NCI-H1105 treated with DMSO at 0.1 percent for 48 hours (cell line): ENCODE measurements around the gene CAPN12.

ENCODE experiments used
- DNase-seq: peaks from one replicate; lab custom pipeline; 2025; lab: John Stamatoyannopoulos, UW

CAPN12 gene

DNA sequence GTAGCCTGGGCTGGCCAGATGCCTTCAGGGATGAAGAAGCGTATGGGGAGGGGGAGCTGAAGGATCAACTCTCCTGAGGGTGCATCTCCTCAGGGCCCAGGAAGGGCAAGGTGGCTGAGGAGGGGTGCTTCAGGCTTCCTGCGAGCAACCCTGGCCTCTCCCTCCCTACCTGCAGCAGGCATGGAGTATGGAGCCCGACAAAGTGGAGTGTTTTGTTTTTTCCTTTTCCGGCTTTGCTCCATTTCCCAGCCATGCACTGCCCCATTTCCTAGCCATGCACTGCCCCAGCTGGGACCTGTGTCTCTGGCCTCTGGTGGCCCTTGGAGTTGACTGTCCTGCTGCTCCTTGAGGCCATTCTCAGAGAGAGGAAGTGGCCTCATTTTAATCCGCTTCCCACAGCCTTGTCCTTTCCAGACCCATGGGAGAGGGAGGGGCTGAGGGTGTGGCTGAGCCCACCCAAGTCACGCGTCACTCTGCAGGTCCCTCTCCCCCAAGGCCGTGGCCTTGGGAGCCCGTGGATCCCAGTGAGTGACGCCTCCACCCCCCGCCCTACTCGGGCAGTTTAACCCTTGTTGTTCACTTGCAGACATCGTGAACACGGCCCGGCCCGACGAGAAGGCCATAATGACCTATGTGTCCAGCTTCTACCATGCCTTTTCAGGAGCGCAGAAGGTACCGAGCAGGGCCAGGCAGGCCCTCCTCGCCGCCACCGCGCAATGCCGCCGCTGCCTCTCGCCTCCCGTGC lies 34.4 kb downstream of the CAPN12 start:
- DNase-seq: no peak

DNA sequence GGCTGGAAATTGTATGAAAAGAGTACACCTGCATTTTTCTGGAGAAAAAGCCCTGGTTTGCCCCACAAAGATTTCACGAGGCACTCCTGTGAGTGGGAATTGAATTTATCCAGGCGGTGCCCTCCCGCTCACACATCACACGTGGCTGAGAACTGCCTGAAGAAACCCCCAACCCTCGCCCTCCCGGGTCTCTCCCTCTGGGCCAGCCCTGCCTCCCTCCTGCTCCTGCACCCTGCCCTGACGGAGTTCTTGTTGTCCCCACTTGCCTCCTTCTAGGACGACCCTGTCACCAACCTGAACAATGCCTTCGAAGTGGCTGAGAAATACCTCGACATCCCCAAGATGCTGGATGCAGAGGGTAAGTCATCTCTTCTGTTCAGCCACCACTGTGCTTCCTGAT lies 35.2 kb downstream of the CAPN12 start:
- DNase-seq: no peak

DNA sequence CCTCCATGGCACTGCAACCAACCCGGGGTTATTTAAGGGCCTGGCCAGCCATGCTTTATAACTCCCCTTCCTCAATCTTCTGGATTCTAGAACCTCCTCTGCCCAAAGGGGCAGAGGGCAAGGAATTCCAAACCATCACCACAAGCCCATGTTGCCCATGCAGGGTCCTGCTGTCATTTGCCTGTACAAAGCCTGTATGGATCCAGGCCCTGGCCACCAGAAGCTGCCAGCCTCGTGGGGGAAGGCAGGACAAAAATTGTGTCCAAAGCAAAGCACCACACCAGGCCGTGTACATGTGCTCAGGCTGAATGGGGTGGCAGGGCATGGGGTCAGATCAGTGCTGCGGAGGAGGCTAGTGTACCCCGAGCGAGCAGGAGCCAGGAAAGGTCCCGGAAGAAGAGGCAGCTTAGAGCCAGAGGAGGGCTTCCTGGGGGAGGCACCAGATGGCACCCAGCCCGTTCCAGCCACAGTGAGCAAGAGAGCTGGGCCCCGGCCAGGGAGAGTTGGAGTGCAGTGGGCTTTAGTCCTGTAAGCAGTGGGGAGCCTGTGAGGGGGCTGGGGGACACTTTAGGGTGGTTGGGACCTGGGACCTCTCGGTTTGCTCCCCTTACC lies 35.8 kb downstream of the CAPN12 start:
- DNase-seq: no peak

DNA sequence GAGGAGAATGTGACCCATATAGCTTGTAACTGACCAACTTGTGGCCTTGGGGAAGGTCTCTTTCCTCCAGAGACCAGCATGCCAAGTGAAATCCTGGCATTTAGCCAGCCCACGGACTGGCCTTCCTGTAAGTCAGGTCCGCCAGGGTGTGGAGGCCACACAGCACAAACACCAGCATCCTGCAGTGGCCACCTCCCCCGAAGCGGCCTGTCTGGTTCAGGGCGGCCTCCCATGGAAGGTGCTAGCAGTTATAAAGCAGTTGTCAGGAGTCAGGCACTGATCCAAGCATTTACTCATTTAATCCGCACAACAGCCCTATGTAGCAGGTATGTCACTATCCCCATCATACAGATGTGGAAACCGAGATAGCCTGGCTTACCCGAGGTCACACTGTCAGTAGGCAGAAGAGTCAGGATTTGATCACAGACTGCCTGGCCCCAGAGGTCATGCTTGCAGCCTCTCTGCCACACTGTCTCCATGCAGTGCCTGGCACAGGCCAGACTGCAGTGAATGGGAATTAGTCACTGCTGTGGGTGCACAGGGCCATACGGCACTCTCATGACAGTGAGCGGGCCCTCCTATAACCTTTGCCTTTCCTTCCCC lies 36.7 kb downstream of the CAPN12 start:
- DNase-seq: no peak

DNA sequence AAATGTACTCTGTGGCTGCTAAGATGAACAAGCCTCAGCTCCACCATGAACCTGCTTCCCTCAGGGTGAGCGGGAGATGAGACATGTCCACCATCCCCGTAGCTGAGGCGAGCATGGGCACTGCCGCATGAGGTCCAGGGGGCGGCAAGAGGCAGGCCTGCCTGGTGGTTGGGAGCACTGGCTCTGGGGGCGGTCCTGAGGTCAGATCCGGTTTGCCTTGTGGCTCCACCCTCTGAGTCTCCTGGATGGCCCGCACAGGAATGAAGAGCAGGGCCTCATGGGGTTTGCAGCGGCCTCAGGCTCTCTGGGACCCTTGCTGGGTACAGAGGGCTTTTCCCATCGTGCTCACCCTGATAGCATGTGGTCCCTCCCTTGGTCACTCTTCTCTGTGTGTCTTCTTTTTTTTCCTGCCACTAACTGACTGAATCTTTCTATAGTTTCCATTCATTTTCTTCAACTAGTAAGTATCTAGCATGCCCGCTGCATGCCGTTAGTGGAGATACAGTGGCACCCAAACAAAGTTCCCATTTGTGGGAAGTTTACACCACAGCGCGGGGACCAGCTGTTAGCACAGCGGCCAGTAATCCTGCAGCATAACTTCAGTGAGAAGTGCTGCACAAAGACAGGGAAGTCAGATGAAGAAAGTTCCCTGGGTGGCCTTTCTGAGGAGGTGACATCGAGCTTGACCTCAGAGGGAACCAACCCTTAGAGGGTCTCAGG lies 37.3 kb downstream of the CAPN12 start:
- no peak for DNase-seq

DNA sequence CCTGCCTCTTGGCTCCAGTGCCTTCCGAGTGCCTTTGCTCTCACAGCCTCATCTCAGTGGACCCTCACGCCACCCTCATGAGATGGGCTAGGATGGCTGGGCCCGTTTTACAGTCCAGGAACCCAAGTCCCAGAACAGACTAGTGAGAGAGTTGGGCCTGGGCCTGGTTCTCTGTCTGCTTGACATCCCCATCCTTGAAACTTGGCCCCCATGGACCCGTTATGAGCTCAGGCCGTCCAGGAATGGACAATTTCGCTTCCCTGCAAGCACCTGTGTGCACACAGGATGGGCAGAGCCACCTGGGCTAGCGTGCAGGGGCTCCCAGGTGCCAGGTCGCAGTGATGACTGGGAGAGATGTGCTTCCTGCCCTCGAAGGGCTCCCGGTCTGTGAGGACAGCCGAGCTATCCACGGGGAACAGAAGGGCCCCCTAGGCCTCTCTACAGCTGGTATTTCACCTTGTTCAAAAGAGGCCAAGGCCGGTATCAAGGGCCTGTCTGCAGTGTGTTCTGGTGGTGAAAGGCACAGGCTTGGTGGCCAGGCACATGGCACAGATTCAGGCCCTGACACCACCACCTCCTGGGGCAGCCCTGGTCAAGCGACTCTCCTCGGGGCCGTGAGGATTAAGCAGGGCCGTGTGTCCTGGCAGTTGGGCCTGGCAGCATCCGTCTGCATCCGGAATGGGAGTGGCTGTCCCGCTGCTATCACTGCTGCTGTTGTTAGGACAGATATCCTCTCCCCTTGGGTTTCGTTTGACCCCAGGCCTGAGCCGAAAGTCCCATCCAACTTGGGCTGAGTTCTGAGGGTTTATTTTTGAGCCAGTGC lies 38.9 kb downstream of the CAPN12 start:
- DNase-seq: no peak

DNA sequence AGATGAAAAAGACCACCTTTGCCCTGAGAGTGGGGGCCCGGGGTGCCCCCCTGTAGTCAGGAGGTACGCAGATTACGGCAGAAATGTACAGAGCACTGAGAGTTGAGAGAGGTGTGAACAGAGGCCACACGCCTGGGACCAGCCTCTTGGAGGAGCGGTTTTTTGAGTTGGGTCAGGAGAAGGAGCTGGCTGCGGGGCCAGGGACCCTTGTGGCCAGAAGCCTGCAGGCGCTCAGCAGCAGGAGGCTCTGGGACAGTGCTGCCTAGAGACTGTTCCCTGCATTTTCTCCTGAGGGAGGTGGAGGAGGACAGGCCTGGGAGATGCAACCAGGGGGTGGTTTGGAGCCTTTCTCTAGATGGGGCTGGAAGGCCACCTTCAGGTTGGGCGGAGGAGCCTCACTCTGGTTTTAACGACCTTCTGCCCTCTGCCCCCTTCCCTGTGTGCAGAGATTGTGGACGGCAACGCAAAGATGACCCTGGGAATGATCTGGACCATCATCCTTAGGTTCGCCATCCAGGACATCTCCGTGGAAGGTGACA lies 39.7 kb downstream of the CAPN12 start:
- DNase-seq: no peak

DNA sequence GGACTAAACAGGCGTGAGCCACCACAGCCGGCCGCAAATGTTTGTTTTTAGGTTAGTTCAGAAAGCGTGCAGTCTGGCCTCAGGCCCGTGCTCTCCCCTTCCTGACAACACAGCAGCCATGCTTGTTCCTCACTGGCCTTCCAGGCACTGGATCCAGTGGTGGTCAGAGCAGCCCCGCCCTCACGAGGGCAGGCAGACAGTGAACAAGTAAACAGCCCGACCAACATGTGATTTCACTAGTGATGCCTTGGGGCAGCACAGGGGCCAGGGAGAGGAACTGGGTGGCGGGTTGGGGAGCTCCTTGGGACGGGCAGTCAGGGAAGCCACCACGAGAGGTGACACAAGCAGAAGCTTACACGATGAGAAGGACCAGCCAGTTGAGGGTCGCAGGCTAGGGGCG lies 40.8 kb downstream of the CAPN12 start:
- DNase-seq: no peak

DNA sequence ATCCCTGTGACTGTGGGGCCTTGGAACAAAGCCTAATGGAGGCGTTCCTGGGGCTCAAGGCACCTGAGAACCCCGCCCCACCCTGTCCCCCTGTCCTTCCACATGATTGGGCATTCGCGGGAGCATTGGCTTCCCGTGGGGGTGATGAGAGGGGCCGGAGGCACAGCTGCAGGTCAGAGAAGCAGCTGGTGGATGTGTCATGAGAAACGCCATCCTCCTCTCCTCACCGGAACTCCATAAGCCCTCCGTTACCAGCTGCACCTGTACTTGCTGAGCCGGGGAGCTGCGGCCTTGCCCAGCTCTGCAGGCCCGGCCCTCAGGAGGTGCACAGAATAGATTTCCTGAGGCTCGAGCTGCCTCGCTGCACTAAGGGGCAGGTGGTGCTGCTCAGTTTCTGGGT lies 42.0 kb downstream of the CAPN12 start:
- DNase-seq: no peak

DNA sequence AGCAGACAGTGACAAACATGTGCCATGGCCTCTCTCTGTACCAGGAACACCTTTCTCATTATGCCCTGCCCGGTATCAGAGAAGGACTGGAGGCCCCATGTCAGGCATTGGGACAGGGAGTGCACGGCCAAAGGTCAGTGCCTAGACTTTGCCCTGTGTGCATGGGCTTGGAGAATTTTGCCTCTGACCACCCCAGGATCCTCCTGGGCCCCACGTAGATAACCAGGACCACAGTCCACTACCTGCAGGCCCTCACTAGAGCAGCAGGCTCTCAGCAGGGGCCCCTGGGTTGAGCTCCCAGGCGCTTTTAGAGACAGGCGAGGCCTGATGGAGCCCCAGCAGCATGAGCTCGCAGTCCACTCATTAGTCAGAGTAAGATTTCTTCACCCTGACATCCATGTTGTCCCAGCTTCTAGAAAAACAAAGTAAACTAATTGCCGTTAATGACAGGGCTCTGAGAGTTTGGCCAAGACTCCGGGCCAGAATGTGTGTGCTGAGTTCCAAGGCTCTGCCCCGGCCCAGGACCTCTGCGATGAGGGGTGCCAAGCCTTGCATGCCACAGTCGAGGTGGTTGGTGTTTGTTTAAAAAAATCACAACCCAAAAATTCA lies 42.7 kb downstream of the CAPN12 start:
- DNase-seq: no peak

DNA sequence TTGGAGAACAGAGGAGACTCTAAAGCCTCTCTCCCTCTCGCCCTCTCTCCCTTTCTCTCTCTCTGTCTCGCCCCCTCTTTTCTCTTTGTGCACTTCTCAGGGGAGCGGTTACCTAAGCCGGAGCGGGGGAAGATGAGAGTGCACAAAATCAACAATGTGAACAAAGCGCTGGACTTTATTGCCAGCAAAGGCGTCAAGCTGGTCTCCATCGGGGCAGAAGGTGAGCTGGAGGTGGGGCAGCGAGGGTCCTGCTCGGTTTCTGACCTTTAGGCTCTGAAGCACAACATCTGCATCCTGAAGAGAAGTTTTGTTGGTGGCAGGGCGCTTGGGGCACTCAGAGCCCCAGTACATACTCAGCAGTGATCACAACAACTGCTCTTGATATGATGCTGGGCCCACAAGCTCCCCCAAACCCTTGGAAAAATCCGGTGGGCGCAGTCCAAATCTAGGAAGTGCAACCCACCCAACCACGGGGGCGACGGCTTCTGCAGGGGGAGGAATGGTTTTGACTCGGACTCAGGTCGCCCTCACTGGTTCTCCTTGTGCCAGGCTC lies 43.3 kb downstream of the CAPN12 start:
- DNase-seq: no peak

DNA sequence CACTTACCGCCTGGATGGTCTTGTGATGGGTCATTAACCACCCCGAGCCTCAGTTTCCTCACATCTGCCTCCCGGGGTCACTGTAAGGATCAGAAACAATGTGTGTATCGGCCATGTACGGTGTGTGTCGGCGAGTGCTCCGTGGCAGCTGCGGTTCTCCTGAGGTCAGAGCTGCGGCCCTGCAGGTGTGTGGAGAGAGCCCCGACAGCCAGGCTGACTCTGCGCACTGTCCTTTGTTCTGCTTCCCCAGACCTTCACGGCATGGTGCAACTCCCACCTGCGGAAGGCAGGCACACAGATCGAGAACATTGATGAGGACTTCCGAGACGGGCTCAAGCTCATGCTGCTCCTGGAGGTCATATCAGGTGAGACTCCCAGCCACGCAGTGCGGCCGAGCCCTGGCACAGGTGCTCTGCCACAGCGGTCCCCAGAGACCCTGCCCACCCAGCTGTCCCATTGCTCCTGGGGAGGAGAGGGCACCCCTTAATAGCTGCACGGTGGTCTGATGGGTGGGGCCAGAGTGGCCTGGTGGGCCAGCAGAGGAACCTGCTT lies 43.8 kb downstream of the CAPN12 start:
- no peak for DNase-seq

DNA sequence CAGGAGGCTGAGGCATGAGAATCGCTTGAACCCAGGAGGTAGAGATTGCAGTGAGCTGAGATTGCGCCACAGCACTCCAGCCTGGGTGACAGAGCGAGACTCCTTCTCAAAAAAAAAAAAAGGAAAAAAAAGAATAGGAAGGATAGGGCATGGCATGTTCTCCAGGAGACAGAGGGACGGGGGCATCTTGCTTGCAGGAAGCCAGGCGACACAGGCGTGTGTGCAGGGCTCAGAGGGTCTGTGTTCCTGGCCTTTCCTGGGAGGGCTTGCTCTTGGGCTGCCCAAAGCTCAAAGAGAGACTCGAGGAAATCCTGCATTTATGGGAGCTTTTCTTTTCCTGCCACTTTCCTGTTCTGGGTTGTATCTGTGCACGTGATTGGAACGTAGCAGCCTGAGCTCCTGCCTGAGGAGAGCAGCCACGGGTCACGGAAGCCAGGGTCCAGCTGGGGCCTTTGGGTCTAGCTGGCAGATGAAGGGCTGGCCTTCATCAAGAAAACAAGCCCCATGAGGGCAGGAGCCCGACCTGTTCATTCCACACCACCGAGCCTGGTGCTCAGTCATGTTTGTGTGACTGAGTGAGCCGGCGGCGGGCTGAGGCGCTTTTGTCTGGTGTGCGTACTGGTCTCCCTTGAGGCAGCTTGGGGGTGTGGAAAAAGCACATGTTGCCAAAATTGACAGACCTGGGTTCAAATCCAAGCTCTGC lies 44.5 kb downstream of the CAPN12 start:
- no peak for DNase-seq

DNA sequence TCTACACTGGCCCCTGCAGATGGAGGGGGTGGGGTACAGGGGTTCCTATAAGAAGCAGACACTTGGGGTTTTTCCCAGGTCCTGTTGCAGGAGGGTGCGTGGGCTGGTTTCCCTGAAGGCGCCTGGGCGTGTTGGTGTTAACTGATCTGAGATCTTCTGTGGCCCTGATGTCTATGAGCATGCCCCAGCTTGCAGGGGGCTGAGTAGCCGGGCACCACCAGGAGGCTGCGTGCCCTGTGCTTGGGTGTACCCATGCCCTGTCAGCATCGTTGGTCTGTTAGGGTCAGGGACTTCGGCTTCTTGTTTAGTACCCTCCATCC lies 45.3 kb downstream of the CAPN12 start:
- no peak for DNase-seq

DNA sequence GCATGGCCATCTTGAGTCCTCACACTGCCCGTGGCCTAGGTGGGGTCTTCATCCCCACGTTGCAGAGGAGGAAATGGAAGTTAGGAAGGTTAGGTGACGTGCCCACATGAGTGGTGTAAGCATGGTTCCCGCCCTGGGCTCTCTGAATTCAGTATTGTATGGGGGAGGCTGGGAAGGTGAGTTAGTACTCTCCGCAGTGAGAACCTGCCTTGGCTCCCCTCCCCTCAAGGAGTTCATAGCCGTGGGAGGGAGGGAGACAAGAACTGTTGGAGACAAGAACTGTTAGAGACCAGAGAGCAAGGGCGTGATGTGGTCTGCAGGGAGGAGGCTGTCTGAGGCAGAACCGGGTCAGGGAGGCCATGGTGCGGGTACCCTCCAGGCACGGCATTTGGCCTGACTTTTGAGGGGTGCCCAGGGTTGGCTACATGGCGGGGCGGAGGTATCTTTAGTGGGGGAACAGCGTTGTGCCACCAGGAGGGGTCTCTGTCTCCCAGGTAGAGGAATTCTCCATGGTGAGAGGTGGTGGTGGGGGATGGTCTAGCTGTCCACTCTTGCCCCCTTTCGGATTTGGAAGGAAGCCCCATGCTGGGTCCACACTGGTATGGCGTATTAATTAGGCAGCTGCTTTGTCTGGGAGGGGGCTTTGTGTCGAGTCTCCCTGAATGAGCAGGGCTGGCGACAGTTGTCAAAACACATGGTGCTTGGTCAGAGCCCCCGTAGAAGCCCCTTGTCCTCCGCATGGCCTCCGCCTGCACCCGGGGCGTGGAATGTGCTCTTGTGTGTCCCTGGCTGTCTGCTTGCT lies 45.8 kb downstream of the CAPN12 start:
- DNase-seq: no peak

DNA sequence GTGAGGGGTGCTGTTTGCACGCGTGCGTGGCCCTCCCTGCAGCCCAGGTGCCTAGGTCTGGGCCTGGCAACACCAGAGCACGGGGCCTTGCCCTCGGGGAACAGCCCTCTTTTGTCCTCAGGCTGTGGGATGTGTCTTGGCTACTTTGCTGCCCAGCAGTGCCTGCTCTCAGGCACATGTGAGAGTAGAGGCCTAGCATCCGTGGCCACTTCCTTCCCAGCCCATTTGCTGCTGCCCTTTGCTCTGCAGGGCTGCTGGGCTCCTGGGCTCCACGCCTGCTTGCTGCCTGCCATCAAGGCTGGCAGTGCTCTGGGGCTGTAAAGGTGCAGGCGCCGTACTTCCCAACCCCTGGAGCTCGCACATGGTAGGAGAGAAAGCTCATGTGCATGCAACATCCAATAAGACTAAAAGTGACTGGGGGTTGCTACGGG lies 46.6 kb downstream of the CAPN12 start:
- DNase-seq: no peak

DNA sequence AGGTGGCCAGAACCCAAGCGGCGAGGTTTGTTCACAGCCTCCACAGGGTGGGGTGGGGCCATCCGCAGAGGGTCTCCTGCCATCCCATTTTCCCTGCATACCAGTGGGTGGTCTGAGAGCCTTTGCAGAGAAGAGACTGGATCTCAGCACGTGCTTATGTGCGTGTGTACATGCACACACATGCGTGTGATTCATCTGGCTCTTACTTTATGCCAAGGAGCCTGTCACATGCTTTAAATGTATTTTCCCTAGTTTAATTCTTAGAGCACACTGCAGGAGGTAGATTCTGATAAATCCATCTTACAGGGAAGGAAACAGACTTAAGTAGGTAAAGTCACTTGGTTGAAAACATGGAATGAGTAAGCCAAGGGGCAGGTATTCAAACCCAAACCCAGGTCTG lies 47.1 kb downstream of the CAPN12 start:
- no peak for DNase-seq

DNA sequence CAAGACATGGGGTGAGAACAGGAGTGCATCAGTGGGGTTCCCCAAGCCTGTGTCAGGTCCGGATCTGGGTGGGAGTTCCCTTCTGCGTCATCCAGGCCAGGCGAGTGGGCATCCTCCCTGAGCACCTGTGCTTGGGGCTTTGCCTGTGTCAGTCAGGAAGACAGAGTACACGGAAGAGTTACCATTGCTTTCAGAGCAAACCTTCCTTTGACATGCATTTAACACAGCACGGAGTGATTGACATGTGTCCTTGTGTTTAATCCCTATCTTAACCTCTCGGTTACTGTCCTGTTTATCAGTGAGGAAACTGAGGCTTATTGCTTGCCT lies 47.6 kb downstream of the CAPN12 start:
- no peak for DNase-seq
